K562 (cell line): ENCODE data around the gene ACP5. TPM values are rescaled to one million over a fixed set of nuclear protein-coding genes. Genes with fewer than 3 reads are reported as not detected.

Source experiments
- CHD2 ChIP-seq: IDR thresholded peaks from 2 replicates; pipeline ENCODE4 v1.6.1; 2011; ENCODE audit warnings: low read depth, low read length
- MTA2 ChIP-seq: fragments of 450-650 bp; IDR thresholded peaks from 2 replicates; pipeline ENCODE4 v1.6.1; 2016; ENCODE audit warnings: low read depth
- MTF1 ChIP-seq: fragments of 250-450 bp; sonication (Bioruptor Pico); IDR thresholded peaks from 2 replicates; pipeline ENCODE4 v1.9.0; 2021; ENCODE audit warnings: moderate library complexity, mild to moderate bottlenecking, inconsistent platforms, borderline replicate concordance
- MYC ChIP-seq, 2 experiments: fragments of 250-450 bp in 1 of 2; sonication (Bioruptor Pico) in 1 of 2; IDR thresholded peaks; 2 replicates each; pipeline versions ENCODE4 v1.5.1 to v1.6.1; 2012 to 2021; ENCODE audit warnings: low read depth in 2 of 2, borderline replicate concordance in 1 of 2, improper control_type of control experiment in 1 of 2, low read length in 1 of 2, mild to moderate bottlenecking in 1 of 2, moderate library complexity in 1 of 2
- PRMT5 ChIP-seq: sonication (generic); formaldehyde crosslinking; IDR thresholded peaks from 2 replicates; pipeline ENCODE4 v1.5.0; 2020; ENCODE audit warnings: missing genetic modification reagents
- SRF ChIP-seq, 2 experiments: fragments of 250-450, 450-650 bp in 1 of 2; sonication (Bioruptor Pico) in 1 of 2; sonication (generic) in 1 of 2; formaldehyde crosslinking; IDR thresholded peaks; 2 replicates each; pipeline versions ENCODE4 v1.5.0 to v1.5.1; 2020 to 2022; ENCODE audit warnings: mild to moderate bottlenecking in 1 of 2, missing genetic modification reagents in 1 of 2
- TARDBP ChIP-seq: fragments of 450-650 bp; IDR thresholded peaks from 2 replicates; pipeline ENCODE4 v1.6.1; 2016
- ZNF212 ChIP-seq: fragments of 450-650 bp; formaldehyde crosslinking; IDR thresholded peaks from 2 replicates; pipeline ENCODE4 v1.4.0; 2020; ENCODE audit warnings: mild to moderate bottlenecking
- ZNF347 ChIP-seq: fragments of 450-650 bp; formaldehyde crosslinking; IDR thresholded peaks from 2 replicates; pipeline ENCODE4 v1.4.0; 2020; ENCODE audit warnings: low read depth, mild to moderate bottlenecking, moderate library complexity
- ZNF644 ChIP-seq: fragments of 200-800 bp; sonication (Bioruptor generic); IDR thresholded peaks from 2 replicates; pipeline ENCODE4 v1.6.1; 2016; ENCODE audit warnings: low read depth, missing genetic modification characterization, missing compliant biosample characterization
- ZNF780A ChIP-seq: fragments of 250-450 bp; sonication (Bioruptor Pico); IDR thresholded peaks from 2 replicates; pipeline ENCODE4 v1.5.0; 2021; ENCODE audit warnings: mild to moderate bottlenecking
- polyA plus RNA-seq, 8 experiments: library from polyadenylated mRNA; depleted of rRNA in 4 of 8; stranded (reverse) in 5 of 8; unstranded in 3 of 8; fragments of >200 nt; fragmentation: Nextera tagmentation in 2 of 8; fragmentation: Illumina TruSeq in 1 of 8; extraction: Ambion mirVana in 2 of 8; extraction: Trizol in 1 of 8; gene quantifications; 2 replicates each; pipeline versions ENCODE4 v1.2.1 to v1.2.3, GENCODE V29; 2011 to 2014; ENCODE audit warnings: inconsistent platforms in 1 of 8, missing spikeins in 1 of 8
- total RNA-seq, 7 experiments: library from RNA; depleted of rRNA in 6 of 7; stranded (reverse); fragments of >200 nt in 6 of 7; fragmentation: Illumina TruSeq in 2 of 7; extraction: Trizol in 2 of 7; gene quantifications; 2 replicates each; pipeline versions ENCODE4 v1.2.1 to v1.2.3, GENCODE V29; 2011 to 2021; ENCODE audit warnings: low replicate concordance in 1 of 7
- TF ChIP-seq, protein P1 (sequence below): fragments of 200-600 bp; sonication (generic); IDR thresholded peaks from one replicate; pipeline ENCODE4 v1.6.1; 2012; ENCODE audit warnings: mild to moderate bottlenecking, low read depth, low read length, inconsistent platforms
- TF ChIP-seq, protein P2 (sequence below): sonication (generic); formaldehyde crosslinking; IDR thresholded peaks from 2 replicates; pipeline ENCODE4 v1.5.0; 2020; ENCODE audit warnings: missing genetic modification reagents

The ACP5 gene
- total and polyA plus RNA-seq, 9 of the 15 experiments (the other 6 are each of a cell fraction or from before 2014, with no cell fraction given), result 0.06 to 1.1 (median 0.31) TPM; not detected in 1

DNA sequence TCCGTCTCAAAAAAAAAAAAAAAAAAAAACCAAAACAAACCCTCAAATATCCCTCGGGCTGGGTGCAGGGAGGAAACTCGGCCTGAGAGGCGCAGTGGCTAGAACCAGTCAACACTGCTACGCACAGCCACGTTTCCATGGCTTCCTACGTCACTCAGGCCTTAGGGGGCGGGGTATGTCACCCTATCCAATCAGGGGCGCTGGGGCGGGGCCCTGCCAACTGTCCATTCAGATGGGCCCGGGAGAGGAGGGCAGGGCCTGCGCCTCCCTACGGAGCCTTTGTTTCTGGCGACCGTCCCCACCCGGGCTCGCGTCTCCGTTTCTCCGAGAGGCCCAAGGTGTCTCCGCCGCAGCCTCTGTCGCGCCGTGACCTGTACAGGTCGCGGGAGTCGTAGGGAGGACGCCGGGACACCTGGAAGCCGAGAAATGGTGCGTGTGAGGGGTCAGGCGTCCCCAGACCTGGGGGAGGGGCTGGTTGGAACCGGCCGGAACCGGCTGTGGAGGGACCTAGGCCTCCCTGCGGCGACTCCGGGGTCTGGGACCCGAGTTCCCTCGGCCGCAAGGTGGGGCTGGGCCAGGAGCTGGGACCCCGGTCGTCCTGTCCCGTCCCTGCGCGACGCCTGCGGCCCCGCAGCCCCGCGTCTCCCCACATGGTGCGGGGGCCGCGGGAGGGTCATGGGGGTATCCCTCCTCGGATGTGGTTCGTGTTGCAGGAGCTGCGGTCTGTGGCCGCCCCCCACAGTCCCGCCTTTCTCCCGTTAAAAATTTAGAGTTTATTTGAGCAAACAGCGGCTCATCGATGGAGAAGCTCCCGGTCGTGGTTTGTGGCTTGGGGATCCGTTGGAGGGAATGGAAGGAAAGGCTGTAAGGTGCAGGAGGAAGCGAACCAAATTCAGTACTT, 20.0 kb upstream of the ACP5 start, which contains the start of gene ZNF627 (continued):
- TF ChIP-seq, protein P1, sequence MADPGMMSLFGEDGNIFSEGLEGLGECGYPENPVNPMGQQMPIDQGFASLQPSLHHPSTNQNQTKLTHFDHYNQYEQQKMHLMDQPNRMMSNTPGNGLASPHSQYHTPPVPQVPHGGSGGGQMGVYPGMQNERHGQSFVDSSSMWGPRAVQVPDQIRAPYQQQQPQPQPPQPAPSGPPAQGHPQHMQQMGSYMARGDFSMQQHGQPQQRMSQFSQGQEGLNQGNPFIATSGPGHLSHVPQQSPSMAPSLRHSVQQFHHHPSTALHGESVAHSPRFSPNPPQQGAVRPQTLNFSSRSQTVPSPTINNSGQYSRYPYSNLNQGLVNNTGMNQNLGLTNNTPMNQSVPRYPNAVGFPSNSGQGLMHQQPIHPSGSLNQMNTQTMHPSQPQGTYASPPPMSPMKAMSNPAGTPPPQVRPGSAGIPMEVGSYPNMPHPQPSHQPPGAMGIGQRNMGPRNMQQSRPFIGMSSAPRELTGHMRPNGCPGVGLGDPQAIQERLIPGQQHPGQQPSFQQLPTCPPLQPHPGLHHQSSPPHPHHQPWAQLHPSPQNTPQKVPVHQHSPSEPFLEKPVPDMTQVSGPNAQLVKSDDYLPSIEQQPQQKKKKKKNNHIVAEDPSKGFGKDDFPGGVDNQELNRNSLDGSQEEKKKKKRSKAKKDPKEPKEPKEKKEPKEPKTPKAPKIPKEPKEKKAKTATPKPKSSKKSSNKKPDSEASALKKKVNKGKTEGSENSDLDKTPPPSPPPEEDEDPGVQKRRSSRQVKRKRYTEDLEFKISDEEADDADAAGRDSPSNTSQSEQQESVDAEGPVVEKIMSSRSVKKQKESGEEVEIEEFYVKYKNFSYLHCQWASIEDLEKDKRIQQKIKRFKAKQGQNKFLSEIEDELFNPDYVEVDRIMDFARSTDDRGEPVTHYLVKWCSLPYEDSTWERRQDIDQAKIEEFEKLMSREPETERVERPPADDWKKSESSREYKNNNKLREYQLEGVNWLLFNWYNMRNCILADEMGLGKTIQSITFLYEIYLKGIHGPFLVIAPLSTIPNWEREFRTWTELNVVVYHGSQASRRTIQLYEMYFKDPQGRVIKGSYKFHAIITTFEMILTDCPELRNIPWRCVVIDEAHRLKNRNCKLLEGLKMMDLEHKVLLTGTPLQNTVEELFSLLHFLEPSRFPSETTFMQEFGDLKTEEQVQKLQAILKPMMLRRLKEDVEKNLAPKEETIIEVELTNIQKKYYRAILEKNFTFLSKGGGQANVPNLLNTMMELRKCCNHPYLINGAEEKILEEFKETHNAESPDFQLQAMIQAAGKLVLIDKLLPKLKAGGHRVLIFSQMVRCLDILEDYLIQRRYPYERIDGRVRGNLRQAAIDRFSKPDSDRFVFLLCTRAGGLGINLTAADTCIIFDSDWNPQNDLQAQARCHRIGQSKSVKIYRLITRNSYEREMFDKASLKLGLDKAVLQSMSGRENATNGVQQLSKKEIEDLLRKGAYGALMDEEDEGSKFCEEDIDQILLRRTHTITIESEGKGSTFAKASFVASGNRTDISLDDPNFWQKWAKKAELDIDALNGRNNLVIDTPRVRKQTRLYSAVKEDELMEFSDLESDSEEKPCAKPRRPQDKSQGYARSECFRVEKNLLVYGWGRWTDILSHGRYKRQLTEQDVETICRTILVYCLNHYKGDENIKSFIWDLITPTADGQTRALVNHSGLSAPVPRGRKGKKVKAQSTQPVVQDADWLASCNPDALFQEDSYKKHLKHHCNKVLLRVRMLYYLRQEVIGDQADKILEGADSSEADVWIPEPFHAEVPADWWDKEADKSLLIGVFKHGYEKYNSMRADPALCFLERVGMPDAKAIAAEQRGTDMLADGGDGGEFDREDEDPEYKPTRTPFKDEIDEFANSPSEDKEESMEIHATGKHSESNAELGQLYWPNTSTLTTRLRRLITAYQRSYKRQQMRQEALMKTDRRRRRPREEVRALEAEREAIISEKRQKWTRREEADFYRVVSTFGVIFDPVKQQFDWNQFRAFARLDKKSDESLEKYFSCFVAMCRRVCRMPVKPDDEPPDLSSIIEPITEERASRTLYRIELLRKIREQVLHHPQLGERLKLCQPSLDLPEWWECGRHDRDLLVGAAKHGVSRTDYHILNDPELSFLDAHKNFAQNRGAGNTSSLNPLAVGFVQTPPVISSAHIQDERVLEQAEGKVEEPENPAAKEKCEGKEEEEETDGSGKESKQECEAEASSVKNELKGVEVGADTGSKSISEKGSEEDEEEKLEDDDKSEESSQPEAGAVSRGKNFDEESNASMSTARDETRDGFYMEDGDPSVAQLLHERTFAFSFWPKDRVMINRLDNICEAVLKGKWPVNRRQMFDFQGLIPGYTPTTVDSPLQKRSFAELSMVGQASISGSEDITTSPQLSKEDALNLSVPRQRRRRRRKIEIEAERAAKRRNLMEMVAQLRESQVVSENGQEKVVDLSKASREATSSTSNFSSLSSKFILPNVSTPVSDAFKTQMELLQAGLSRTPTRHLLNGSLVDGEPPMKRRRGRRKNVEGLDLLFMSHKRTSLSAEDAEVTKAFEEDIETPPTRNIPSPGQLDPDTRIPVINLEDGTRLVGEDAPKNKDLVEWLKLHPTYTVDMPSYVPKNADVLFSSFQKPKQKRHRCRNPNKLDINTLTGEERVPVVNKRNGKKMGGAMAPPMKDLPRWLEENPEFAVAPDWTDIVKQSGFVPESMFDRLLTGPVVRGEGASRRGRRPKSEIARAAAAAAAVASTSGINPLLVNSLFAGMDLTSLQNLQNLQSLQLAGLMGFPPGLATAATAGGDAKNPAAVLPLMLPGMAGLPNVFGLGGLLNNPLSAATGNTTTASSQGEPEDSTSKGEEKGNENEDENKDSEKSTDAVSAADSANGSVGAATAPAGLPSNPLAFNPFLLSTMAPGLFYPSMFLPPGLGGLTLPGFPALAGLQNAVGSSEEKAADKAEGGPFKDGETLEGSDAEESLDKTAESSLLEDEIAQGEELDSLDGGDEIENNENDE, result no peak
- TF ChIP-seq ZNF644 (no peak), ZNF212 (CRISPR knock-in tag) (no peak), CHD2 (peak; percentile 30; the same call in 1 of the 2 replicates), TARDBP (no peak), MTA2 (no peak), PRMT5 (CRISPR knock-in tag) (no peak), MYC (IDR thresholded peaks at IDR 0.05; ENCODE audit: low read depth, low read length) (peak; percentile 57; the same call in 1 of the 2 replicates), MYC (CRISPR knock-in tag; IDR thresholded peaks at IDR 0.05; ENCODE audit: borderline replicate concordance, low read depth) (peak; percentile 86), ZNF780A (CRISPR knock-in tag) (no peak), MTF1 (no peak), SRF (CRISPR knock-in tag; IDR thresholded peaks at IDR 0.05) (peak in 1 of 2 experiments; percentile 18; a peak in 1 of 4 replicates), ZNF347 (CRISPR knock-in tag) (no peak)
- TF ChIP-seq, protein P2, sequence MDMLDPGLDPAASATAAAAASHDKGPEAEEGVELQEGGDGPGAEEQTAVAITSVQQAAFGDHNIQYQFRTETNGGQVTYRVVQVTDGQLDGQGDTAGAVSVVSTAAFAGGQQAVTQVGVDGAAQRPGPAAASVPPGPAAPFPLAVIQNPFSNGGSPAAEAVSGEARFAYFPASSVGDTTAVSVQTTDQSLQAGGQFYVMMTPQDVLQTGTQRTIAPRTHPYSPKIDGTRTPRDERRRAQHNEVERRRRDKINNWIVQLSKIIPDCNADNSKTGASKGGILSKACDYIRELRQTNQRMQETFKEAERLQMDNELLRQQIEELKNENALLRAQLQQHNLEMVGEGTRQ (CRISPR knock-in tag), result no peak
